Stimulated activated CD8-positive, alpha-beta memory T cell treated with anti-CD3 and anti-CD28 coated beads, Interleukin-12 subunit alpha, Interleukin-12 subunit beta, amount 100 ng/mL, for 1 hour (primary cell): ENCODE measurements around the gene DUXB.

Experiments used
- DNase-seq: peaks from one replicate; pipeline ENCODE4 v3.0.0-alpha.2; 2020; ENCODE audit warnings: low read depth

DUXB gene

DNA sequence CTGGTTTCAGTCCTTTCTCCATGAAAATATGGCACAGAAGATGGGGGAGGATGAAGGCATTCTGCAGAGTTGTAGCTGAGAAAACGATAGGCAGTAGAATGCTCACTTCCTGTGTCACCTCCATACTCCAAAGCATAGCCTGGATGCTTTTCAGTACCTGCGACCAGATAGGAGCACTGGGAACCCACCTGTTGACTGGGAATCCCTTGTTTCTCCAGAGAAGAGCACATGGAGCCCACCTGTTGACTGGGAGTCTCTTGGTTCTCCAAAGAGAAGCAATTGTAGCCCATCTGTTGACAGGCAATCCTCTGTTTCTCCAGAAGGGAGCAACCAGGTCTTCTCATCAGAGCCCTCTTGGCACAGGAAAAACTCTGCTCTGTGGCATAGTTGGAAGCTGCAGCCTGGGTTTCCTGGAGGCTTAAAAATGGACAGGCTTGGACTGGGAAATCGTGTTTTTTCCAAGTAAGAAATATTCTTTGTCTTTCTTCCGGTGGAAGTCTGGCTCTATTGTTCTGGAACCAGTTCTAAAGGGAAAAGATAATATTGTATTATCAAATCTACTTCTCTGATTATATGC lies 40.4 kb downstream of the DUXB start:
- no peak for DNase-seq

GRCh38 chr16:75660321-75660720 lies 40.9 kb downstream of the DUXB start:
- no peak for DNase-seq

GRCh38 chr16:75658175-75658574 lies 43.1 kb downstream of the DUXB start:
- DNase-seq: no peak

GRCh38 chr16:75653922-75654321 lies 47.3 kb downstream of the DUXB start:
- no peak for DNase-seq

DNA sequence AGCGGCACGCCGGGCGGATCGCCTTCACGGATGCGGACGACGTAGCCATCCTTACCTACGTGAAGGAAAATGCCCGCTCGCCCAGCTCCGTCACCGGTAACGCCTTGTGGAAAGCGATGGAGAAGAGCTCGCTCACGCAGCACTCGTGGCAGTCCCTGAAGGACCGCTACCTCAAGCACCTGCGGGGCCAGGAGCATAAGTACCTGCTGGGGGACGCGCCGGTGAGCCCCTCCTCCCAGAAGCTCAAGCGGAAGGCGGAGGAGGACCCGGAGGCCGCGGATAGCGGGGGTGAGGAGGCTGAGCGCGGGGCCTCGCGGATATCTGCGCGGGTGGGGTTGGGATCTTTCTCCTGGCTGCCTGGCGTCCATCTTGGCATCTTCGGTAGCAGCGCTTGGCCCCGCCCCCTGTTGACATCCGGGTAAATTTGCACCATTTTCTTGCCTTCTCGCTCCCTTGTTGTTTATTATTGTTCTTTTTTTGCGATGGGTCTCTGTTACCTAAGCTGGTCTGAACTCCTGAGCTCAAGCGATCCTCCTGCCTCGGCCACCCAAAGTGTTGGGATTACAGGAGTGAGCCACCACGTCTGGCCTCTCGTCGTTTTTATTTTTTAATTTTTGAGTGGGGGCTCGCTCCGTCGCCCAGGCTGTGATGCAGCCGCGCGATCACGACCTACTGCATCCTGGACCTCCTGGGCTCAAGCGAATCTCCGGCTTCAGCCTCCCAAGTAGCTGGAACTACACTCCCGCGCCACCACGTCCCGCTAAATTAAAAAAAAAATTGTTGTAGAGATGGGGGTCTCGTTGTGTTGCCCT lies 52.8 kb downstream of the DUXB start:
- peak; percentile 78 for DNase-seq

DNA sequence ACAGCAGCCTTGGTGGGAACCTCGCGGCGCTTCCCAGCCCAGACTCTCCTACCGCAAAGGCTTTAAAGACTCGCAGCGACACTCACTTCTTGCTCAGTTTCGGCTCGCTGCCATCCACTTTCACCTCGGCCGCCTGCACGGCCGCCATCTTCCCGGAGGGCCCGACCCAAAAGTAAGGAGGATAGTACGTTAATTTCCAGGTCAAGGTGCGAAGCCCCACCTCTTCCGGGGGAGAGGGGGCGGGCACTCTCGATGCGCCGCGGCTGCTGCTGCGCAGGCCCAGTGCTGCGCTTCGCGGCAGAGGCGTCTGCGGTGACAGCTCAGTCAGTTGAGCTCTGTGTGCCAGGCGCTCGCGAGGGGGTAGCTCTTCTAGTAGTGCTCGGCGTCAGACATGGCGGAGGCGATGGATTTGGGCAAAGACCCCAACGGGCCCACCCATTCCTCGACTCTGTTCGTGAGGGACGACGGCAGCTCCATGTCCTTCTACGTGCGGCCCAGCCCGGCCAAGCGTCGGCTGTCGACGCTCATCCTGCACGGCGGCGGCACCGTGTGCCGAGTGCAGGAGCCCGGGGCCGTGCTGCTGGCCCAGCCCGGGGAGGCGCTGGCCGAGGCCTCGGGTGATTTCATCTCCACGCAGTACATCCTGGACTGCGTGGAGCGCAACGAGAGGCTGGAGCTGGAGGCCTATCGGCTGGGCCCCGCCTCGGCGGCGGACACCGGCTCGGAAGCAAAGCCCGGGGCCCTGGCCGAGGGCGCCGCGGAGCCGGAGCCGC lies 53.6 kb downstream of the DUXB start, which contains the start of the genes KARS1 and TERF2IP:
Gene KARS1, minus strand, starts transcription at position 174 of the 773 bp plus-strand sequence. Its CDS starts 26 bp downstream, at position 148.
Gene TERF2IP, plus strand, starts transcription at position 282 of the 773 bp plus-strand sequence. Its CDS starts 110 bp downstream, at position 392.
- peak; percentile 92 for DNase-seq

DNA sequence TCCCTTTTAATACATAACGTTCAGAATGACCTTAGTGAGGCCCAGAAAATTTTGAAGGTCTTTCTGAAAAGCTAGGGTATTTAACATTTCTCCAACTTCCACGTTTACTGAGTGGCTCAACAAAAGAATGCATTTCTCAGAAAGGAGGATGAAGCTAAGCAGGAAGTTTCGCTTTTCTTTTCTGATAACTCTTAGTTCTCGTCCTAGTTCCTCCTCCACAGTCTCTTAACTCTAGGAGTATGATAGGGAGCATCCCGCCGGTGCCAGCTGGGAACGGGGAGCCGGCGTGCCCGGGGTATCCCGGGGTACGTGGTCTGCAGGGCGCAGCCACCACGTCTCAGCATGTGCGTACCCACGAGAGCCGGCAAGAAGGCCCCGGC lies 54.2 kb downstream of the DUXB start:
- DNase-seq: no peak

DNA sequence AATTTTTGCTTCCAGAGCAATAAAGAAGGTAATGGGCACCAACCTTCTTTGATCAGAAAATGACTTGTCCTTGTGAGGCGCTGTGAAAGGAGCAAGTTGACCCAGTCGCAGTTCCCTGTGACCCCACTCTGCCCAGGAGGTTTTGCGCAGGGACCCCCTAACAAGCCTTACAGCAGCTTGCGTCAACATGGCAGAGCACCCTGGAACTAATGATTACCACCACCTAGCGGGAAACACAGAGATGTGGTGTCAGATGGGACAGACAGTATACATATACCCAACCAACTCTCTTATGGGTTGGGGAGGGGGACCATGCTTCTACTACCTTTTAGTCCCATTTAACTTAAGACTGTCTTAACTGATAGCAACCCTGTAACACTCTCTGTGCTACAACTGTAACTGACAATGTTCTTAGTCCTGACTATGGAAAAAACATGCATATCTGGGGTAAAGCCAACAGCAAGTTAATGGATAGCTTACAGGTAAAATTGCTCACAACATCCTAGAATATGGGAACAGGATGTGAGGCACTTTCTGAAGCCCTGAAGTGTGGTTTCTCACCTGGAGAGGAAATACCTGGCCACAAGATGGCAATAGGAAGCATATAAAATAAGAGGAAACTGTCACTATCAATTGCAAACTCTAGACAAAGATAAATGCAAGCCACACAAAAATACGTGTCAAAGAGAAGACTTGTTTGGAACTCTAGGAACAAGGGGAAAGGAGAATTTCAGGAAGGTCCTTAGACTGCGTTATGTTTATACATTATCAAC lies 56.8 kb downstream of the DUXB start:
- no peak for DNase-seq
